GM19438 (cell line): ENCODE results near the gene CCPG1.
"Not testable (repeated sequence)": the region's sequence is repeated elsewhere in the genome, so short reads cannot be mapped to it uniquely, and the experiment has no call there.

ENCODE experiments used
- ATAC-seq: cut with Tn5 transposase; IDR thresholded peaks from one replicate; pipeline ENCODE4 v1.9.1; 2021; ENCODE audit warnings: low read depth; ENCODE audit not compliant: unreplicated experiment

CCPG1 gene

GRCh38 chr15:55408012-55408928 lies at the start of gene CCPG1, which contains the start of gene PIERCE2:
CCPG1 (minus strand) TSS chr15:55408359; CDS start chr15:55389424, 18,935 bp downstream.
PIERCE2 (plus strand) TSS chr15:55408495; CDS start chr15:55408769, 274 bp downstream.
- ATAC-seq = peak; percentile 87

GRCh38 chr15:55457401-55458022 lies 49.4 kb upstream of the CCPG1 start:
- no peak for ATAC-seq

GRCh38 chr15:55447030-55447394 lies 38.9 kb upstream of the CCPG1 start:
- not testable (repeated sequence) for ATAC-seq

- ATAC-seq = not testable (repeated sequence)
These were observed 38.3 kb upstream of the CCPG1 start for GRCh38 chr15:55446379-55447029.

- ATAC-seq = not testable (repeated sequence)
These were observed 37.8 kb upstream of the CCPG1 start for GRCh38 chr15:55445936-55446335.

- not testable (repeated sequence) for ATAC-seq
These were observed 35.0 kb upstream of the CCPG1 start for GRCh38 chr15:55443141-55443540.

GRCh38 chr15:55434989-55435825 lies 27.0 kb upstream of the CCPG1 start:
- ATAC-seq = peak; percentile 62

GRCh38 chr15:55422089-55422488 lies 13.9 kb upstream of the CCPG1 start:
- no peak for ATAC-seq

- ATAC-seq = no peak
These were observed 12.2 kb upstream of the CCPG1 start for GRCh38 chr15:55420171-55420866.

GRCh38 chr15:55417678-55418077 lies 9.5 kb upstream of the CCPG1 start:
- not testable (repeated sequence) for ATAC-seq

- not testable (repeated sequence) for ATAC-seq
These were observed 817 bp upstream of the CCPG1 start for GRCh38 chr15:55408976-55409375.

GRCh38 chr15:55407498-55408011 lies 604 bp downstream of the CCPG1 start:
- peak; percentile 17 for ATAC-seq

- no peak for ATAC-seq
These were observed 4.6 kb downstream of the CCPG1 start for GRCh38 chr15:55403531-55403930.

GRCh38 chr15:55402707-55403106 lies 5.5 kb downstream of the CCPG1 start:
- peak; percentile 41 for ATAC-seq

- no peak for ATAC-seq
These were observed 6.3 kb downstream of the CCPG1 start for GRCh38 chr15:55401786-55402246.

GRCh38 chr15:55400050-55400449 lies 8.1 kb downstream of the CCPG1 start:
- not testable (repeated sequence) for ATAC-seq

GRCh38 chr15:55398243-55398642 lies 9.9 kb downstream of the CCPG1 start:
- ATAC-seq = no peak

GRCh38 chr15:55394694-55395093 lies 13.5 kb downstream of the CCPG1 start:
- no peak for ATAC-seq

- no peak for ATAC-seq
These were observed 18.9 kb downstream of the CCPG1 start for GRCh38 chr15:55389264-55389607.
